MM.1S (cell line): ENCODE measurements around the gene ATOH8.

Experiments
- CTCF ChIP-seq: fragments of 300-600 bp; sonication (generic); IDR thresholded peaks from 2 replicates; pipeline ENCODE4 v1.5.1; 2016; ENCODE audit warnings: antibody characterized with exemption, low read length, mixed read lengths
- EZH2 ChIP-seq: fragments of 300-600 bp; sonication (generic); optimal IDR thresholded peaks from 2 replicates; pipeline ENCODE3; 2017; ENCODE audit warnings: low read depth, mild to moderate bottlenecking, antibody characterized with exemption, low read length, mixed read lengths

DNA sequence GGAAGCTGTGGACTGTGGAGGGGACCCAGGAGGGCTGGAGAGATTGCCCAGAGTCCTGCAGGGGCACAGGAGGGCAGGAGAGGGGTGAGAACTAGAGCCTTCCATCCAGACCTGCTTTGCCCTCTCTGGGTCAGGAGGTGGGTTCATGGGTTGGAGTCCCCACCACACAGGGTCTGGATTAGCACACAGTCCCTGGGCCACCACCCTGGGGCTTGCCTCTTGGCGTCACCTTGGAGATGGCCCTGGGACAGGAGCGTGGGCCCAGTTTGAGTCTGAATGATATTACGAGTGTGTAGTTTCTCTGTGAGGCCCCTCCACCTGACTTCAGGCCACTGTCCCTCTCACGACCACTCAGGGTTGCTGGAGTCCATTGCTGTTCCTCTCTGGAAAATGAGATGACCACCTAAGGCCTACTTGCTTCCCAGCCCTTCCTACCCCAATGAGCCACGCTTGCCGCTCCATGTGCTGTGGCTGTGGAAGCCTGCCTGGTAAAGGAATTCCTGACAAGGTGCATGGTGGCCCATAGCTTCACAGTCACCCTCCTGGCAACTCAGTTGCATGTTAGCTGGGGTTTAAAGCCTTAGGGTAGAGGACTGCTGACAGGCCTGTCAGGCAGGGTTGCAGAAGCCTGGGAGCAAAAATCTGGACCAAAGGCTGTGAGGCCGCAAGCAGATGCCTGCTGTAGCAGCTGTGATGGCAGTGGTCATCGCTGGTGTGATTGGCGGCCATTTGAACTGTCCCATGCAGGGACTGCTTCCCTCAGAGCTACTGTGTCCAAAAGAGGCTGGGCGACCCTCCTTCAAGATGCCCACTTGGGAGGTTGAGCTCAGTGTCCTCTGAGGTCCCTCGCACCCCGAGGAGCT lies 14.2 kb downstream of the ATOH8 start:
- no peak for TF ChIP-seq CTCF
- TF ChIP-seq EZH2, result no peak
